Thyroid gland (tissue), 4 donors: ENCODE data around the gene CDH4.

Experiments used
- POLR2A ChIP-seq, 2 donors: fragments of 450-650 bp; IDR thresholded peaks; one replicate each; pipeline ENCODE4 v1.6.1; 2017; ENCODE audit warnings: antibody characterized with exemption in 2 of 2, mild to moderate bottlenecking in 2 of 2, moderate library complexity in 1 of 2
- TF ChIP-seq, protein P1 (sequence below), 6 experiments: fragments of 200-600 bp in 3 of 6; fragments of 450-650 bp in 3 of 6; sonication (generic) in 3 of 6; IDR thresholded peaks; one replicate each; pipeline ENCODE4 v1.5.1; 2016 to 2019; ENCODE audit warnings: antibody characterized with exemption in 6 of 6, mild to moderate bottlenecking in 2 of 6, inconsistent platforms in 1 of 6, moderate library complexity in 1 of 6

DNA sequence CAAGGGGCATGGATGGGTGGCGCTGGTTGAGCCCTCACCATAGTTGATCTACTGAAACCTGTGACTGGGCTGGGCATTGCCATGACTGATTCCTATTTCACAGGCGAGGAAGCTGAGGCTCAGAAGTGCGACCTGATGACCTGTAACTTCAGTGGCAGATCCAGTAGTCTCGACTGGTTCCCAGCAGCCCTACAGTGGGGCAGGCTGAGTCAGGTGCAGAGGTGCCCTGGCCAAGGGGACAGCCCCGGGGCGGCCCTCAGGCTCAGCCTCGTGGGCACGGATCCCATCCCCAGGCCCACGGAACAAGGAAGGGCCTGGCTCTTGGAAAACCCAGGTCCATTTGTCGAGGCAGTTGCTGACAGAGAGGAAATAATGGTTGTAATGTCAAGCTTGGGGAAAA is 283.0 kb downstream of the CDH4 start:
- TF ChIP-seq, protein P1, sequence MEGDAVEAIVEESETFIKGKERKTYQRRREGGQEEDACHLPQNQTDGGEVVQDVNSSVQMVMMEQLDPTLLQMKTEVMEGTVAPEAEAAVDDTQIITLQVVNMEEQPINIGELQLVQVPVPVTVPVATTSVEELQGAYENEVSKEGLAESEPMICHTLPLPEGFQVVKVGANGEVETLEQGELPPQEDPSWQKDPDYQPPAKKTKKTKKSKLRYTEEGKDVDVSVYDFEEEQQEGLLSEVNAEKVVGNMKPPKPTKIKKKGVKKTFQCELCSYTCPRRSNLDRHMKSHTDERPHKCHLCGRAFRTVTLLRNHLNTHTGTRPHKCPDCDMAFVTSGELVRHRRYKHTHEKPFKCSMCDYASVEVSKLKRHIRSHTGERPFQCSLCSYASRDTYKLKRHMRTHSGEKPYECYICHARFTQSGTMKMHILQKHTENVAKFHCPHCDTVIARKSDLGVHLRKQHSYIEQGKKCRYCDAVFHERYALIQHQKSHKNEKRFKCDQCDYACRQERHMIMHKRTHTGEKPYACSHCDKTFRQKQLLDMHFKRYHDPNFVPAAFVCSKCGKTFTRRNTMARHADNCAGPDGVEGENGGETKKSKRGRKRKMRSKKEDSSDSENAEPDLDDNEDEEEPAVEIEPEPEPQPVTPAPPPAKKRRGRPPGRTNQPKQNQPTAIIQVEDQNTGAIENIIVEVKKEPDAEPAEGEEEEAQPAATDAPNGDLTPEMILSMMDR (IDR thresholded peaks at IDR 0.05) = no peak
- no peak for TF ChIP-seq POLR2A (IDR thresholded peaks at IDR 0.05)
